ENCODE data around the gene CUTC.

The CUTC gene

DNA sequence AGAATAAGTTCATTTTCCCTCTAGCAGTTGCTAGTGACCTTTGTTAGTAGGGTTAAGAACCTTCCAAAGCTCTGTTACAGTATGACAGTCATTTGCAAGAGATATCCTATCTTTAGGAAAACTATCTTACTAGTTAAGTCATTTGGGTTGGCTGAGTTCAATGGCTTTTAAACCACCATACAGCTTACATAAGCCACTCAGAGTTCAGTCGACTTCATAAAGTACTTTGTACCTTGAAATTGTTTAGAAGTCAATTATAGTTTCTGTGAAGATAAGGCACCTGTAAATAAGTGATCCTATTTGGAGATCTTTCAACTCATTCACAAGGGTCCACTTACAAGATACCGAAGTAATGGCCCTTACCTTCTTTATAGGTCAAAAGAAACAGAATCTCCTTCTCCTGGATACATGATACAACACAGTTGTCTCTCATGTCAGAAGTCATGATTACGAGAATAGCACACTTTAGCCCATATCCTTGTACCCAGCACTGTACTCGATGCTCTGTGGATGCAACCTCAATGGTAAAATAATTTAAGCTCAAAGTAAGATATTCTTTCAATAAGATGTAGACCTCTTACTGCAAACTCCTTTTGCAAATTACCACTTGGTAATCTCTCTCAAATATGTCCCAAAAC lies 38.5 kb downstream of the CUTC start:
- no peaks in the 10 kb centered on the region for H3K4me1 ChIP-seq
- TF ChIP-seq, protein P1, sequence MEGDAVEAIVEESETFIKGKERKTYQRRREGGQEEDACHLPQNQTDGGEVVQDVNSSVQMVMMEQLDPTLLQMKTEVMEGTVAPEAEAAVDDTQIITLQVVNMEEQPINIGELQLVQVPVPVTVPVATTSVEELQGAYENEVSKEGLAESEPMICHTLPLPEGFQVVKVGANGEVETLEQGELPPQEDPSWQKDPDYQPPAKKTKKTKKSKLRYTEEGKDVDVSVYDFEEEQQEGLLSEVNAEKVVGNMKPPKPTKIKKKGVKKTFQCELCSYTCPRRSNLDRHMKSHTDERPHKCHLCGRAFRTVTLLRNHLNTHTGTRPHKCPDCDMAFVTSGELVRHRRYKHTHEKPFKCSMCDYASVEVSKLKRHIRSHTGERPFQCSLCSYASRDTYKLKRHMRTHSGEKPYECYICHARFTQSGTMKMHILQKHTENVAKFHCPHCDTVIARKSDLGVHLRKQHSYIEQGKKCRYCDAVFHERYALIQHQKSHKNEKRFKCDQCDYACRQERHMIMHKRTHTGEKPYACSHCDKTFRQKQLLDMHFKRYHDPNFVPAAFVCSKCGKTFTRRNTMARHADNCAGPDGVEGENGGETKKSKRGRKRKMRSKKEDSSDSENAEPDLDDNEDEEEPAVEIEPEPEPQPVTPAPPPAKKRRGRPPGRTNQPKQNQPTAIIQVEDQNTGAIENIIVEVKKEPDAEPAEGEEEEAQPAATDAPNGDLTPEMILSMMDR (IDR thresholded peaks at IDR 0.05; ENCODE audit: low read depth, low read length) = no peak
- no peak for DNase-seq
- no peak overlapping the region for H3K4me3 ChIP-seq (ENCODE audit: low read depth, low read length)
- no peaks in the 10 kb centered on the region for H3K27me3 ChIP-seq
- no peaks in the 10 kb centered on the region for H3K36me3 ChIP-seq
- H3K9me3 ChIP-seq = no peaks in the 10 kb centered on the region

DNA sequence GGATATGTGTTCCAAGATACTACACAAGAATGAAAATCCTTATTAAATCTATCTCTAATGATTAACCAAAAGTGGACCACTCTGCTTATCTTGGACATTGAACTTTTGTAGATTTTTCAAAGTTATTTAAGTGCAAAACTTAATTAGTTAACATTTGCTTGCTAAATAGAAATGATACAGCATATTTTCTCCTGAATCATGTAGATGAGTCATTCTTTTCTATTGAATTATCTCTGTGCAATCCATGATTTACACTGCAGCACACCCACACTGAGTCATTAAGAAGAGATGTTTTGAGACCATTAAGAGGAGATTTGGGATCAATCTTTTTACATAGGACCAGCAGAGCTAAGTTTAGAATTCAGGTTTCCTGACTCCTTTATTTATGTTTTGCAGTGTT lies 43.8 kb downstream of the CUTC start:
- no peak for DNase-seq
- Histone ChIP-seq H3K4me1 (peaks cover 7% of the 10 kb centered on the region), H3K27me3 (no peaks in the 10 kb centered on the region), H3K36me3 (no peaks in the 10 kb centered on the region), H3K9me3 (no peaks in the 10 kb centered on the region), H3K4me3 (ENCODE audit: low read depth, low read length) (no peak overlapping the region)
- TF ChIP-seq, protein P1 (IDR thresholded peaks at IDR 0.05; ENCODE audit: low read depth, low read length) = no peak

DNA sequence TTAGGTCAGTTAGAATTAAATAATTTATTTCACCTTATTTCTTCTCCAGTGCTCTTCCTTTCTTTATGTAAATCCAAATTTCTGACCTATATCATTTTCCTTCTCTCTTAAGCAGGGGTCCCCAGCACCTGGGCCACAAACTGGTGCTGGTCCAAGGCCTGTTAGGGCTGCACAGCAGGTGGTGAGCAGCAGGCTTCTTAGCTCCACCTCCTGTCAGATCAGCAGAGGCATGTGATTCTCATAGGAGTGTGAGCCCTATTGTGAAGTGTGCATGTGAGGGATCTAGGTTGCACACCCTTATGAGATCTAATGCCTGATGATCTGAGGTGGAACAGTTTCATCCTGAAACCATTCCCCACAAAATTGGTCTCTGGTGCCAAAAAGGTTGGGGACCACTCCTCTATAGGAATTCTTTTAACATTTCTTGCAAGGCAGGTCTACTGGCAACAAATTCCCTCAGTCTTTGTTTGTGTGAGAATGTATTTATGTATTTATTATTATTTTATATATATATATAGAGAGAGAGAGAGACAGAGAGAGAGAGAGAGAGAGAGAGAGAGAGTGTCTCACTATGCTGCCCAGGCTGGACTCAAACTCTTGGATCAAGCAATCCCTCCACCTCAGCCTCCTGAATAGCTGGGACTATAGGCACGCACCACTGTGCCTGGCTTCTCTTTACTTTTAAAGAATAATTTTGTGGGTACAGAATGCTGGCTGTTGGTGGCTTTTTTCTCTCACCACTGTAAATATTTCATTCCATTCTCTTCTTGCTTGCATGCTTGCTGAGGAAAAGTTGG lies 46.1 kb downstream of the CUTC start:
- no peaks in the 10 kb centered on the region for H3K27me3 ChIP-seq
- no peaks in the 10 kb centered on the region for H3K36me3 ChIP-seq
- no peaks in the 10 kb centered on the region for H3K9me3 ChIP-seq
- peaks cover 7% of the 10 kb centered on the region for H3K4me1 ChIP-seq
- TF ChIP-seq, protein P1 (IDR thresholded peaks at IDR 0.05; ENCODE audit: low read depth, low read length) = no peak
- no peak overlapping the region for H3K4me3 ChIP-seq (ENCODE audit: low read depth, low read length)
- DNase-seq = no peak

DNA sequence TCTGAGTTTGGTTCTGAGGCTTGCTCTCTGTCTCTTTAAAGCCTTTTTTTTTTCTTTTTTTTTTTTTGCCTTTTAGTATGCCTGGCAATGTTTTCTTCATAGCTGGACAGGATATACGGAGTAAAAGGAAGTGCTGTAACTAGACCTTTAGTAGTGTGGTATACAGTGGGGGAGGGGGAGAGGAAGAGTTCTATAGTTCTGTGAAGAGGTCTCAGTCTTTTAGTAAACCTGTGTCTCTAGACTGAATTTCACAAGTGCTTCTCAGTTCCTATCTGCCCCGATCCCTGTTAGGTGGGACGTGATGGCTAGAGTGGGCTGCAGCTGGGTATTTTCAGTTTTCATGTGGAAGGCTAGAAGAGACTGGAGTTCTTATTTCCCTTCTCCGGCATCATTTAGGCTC lies 47.3 kb downstream of the CUTC start:
- H3K27me3 ChIP-seq = no peaks in the 10 kb centered on the region
- no peak overlapping the region for H3K4me3 ChIP-seq (ENCODE audit: low read depth, low read length)
- no peaks in the 10 kb centered on the region for H3K36me3 ChIP-seq
- H3K4me1 ChIP-seq = peaks cover 7% of the 10 kb centered on the region
- H3K9me3 ChIP-seq = no peaks in the 10 kb centered on the region
- TF ChIP-seq, protein P1 (IDR thresholded peaks at IDR 0.05; ENCODE audit: low read depth, low read length) = no peak
- DNase-seq = no peak

DNA sequence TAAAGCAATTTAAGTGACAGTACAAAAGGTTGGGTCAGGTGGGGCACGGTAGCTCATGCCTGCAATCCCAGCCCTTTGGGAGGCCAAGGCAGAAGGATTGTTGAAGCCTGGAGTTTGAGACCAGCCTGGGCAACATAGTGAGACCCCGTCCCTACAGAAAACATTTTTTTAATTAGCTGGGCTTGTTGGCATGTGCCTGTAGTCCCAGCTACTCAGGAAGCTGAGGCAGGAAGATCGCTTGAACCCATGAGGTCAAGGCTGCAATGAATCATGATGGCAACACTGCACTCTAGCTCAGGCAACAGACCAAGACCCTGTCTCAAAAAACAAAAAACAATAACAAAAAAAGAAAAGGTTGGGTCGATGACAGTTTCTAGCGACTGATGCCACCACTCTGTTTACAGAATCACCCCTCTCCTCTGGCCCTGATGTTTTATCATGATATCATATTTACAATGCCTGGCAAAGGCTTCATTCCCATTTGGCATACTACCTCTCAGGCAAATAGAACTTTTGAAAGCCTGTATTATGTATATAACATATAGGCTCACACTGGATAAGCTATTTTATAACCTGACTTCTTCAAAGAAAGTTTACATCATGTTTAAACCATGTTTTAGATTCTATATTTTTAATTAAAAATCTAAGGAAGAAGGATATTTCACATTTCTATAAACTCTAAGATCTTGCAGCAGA lies 49.8 kb downstream of the CUTC start:
- Histone ChIP-seq H3K4me3 (ENCODE audit: low read depth, low read length) (no peak overlapping the region), H3K4me1 (peaks cover under 1% of the 10 kb centered on the region; the same call in 1 of the 2 replicates), H3K27me3 (no peaks in the 10 kb centered on the region), H3K36me3 (no peaks in the 10 kb centered on the region), H3K9me3 (no peaks in the 10 kb centered on the region)
- DNase-seq = no peak
- TF ChIP-seq, protein P1 (IDR thresholded peaks at IDR 0.05; ENCODE audit: low read depth, low read length) = no peak
